ENCODE measurements around the gene INTS6L.

- TF ChIP-seq, protein P1, sequence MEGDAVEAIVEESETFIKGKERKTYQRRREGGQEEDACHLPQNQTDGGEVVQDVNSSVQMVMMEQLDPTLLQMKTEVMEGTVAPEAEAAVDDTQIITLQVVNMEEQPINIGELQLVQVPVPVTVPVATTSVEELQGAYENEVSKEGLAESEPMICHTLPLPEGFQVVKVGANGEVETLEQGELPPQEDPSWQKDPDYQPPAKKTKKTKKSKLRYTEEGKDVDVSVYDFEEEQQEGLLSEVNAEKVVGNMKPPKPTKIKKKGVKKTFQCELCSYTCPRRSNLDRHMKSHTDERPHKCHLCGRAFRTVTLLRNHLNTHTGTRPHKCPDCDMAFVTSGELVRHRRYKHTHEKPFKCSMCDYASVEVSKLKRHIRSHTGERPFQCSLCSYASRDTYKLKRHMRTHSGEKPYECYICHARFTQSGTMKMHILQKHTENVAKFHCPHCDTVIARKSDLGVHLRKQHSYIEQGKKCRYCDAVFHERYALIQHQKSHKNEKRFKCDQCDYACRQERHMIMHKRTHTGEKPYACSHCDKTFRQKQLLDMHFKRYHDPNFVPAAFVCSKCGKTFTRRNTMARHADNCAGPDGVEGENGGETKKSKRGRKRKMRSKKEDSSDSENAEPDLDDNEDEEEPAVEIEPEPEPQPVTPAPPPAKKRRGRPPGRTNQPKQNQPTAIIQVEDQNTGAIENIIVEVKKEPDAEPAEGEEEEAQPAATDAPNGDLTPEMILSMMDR (IDR thresholded peaks at IDR 0.05): peak; percentile 44 to 54 (median 51)
- TF ChIP-seq POLR2A (IDR thresholded peaks at IDR 0.05): no peak
Measured at GRCh38 chrX:135484641-135485289, 35.7 kb upstream of the INTS6L start.

All from uterus (tissue), 2 donors.